ACC112 (cell line): ENCODE data around the gene TBC1D14.

Experiments used
- H2AFZ ChIP-seq: fragments of 200-600 bp; sonication (generic); one replicate; pipeline ENCODE4 v1.6.0; 2017; ENCODE audit warnings: antibody characterized with exemption, low read length; ENCODE audit not compliant: unreplicated experiment
- H3K27ac ChIP-seq: fragments of 200-600 bp; sonication (generic); 2 replicates; pipeline ENCODE4 v1.5.1; 2014; ENCODE audit warnings: low read depth, mild to moderate bottlenecking, antibody characterized with exemption, low read length, moderate library complexity
- H3K27me3 ChIP-seq: fragments of 200-600 bp; sonication (generic); 2 replicates; pipeline ENCODE4 v1.6.1; 2014; ENCODE audit warnings: mild to moderate bottlenecking, antibody characterized with exemption, low read length, moderate library complexity, mixed read lengths; ENCODE audit not compliant: insufficient read depth
- H3K36me3 ChIP-seq: fragments of 200-600 bp; sonication (generic); 2 replicates; pipeline ENCODE4 v1.6.1; 2016; ENCODE audit warnings: mild to moderate bottlenecking, antibody characterized with exemption, low read length, moderate library complexity, mixed read lengths; ENCODE audit not compliant: insufficient read depth
- H3K4me1 ChIP-seq: fragments of 200-600 bp; sonication (generic); one replicate; pipeline ENCODE4 v1.6.1; 2016; ENCODE audit warnings: low read length, mixed read lengths; ENCODE audit not compliant: insufficient read depth, unreplicated experiment, control insufficient read depth
- H3K4me3 ChIP-seq: fragments of 200-600 bp; sonication (generic); 2 replicates; pipeline ENCODE4 v1.5.1; 2014; ENCODE audit warnings: mild to moderate bottlenecking, low read depth, low read length
- H3K79me2 ChIP-seq: fragments of 200-600 bp; sonication (generic); one replicate; pipeline ENCODE4 v1.6.0; 2016; ENCODE audit warnings: low read length; ENCODE audit not compliant: control insufficient read depth, unreplicated experiment, insufficient read depth

The TBC1D14 gene

DNA sequence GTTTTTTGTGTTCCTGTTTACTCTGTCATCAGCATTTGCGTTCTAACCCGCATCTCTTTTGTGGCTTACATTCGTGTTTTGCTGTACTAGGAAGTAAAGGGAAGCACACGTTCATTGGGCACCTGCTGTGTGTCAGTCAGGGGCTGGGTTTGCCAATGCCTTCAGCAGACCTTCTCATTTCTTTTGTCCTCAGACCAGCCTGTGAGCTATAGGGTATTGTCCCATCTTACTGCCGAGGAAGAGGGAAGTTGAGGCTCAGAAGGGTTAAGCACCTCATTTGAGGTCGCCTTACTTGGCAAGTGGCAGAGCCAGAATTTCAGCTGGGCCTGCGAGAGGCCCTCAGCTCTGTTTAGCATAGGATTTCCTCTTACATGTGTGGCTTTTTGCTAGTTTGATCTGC lies 8.7 kb downstream of the TBC1D14 start:
- Histone ChIP-seq H3K4me3 (no peak overlapping the region), H3K4me1 (no peaks in the 10 kb centered on the region), H3K36me3 (no peaks in the 10 kb centered on the region), H3K79me2 (peaks cover 4% of the 10 kb centered on the region), H3K27ac (no peak overlapping the region), H2AFZ (no peak overlapping the region), H3K27me3 (no peaks in the 10 kb centered on the region)

DNA sequence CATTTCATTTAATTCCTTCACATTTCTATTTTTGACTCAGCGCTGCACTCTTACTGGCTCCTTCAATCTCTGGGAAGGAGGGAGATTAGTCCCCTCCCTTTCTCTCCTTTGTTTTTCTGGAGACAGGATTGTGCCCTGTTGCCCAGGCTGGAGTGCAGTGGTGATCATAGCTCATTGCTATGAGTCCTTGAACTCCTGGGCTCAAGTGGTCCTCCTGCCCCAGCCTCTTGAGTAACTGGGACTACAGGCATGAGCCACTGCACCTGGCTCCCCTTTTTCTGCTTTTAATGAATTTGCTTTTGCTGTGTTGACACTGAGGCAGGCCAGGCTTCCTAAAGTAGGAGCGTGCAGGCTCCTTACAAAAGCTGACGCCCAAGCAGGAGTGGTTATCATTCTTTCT lies 10.5 kb downstream of the TBC1D14 start:
- no peak overlapping the region for H3K4me3 ChIP-seq
- no peaks in the 10 kb centered on the region for H3K4me1 ChIP-seq
- H3K27ac ChIP-seq: no peak overlapping the region
- H3K79me2 ChIP-seq: peaks cover 4% of the 10 kb centered on the region
- no peak overlapping the region for H2AFZ ChIP-seq
- H3K27me3 ChIP-seq: no peaks in the 10 kb centered on the region
- H3K36me3 ChIP-seq: 0 out of 2 replicates have a peak, but pooled peaks cover 6% of the 10 kb centered on the region

DNA sequence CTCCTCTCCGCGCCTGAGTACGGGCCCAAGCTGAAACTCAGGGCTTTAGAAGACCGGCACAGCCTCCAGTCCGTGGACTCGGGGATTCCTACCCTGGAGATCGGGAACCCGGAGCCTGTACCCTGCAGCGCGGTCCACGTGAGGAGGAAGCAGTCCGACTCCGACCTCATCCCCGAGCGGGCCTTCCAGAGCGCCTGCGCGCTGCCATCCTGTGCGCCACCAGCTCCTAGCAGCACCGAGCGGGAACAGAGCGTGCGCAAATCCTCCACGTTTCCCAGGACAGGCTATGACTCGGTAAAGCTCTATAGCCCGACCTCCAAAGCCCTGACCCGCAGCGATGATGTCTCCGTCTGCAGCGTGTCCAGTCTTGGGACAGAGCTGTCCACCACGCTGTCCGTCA lies 13.9 kb downstream of the TBC1D14 start:
- Histone ChIP-seq H3K79me2 (peaks cover 2% of the 10 kb centered on the region), H3K4me1 (no peaks in the 10 kb centered on the region), H3K27ac (no peak overlapping the region), H2AFZ (no peak overlapping the region), H3K36me3 (0 out of 2 replicates have a peak, but pooled peaks cover 6% of the 10 kb centered on the region), H3K27me3 (no peaks in the 10 kb centered on the region), H3K4me3 (no peak overlapping the region)

DNA sequence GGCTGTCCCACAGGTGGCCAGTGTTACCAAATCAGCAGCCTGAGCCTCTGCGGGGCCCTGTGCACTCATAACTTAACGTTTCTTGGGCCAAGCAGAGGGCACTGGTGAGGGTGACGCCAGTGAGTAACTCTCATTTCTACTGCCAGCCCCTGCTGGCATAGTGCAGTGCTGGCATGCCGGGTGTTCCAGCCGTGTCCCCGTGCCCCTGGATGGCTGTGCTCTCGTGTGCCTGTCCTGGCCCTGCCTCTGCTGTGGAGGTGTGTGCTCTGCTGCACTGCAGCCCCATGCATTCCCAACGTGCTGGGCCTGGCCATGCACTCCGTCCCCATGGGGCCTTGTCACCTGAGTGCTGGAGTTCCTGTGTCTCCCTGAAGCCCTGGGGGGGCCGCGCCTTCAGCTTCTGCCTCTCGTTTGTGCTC lies 14.7 kb downstream of the TBC1D14 start:
- peaks cover 2% of the 10 kb centered on the region for H3K79me2 ChIP-seq
- no peaks in the 10 kb centered on the region for H3K27me3 ChIP-seq
- 0 out of 2 replicates have a peak, but pooled peaks cover 6% of the 10 kb centered on the region for H3K36me3 ChIP-seq
- no peak overlapping the region for H3K4me3 ChIP-seq
- H3K27ac ChIP-seq: no peak overlapping the region
- H2AFZ ChIP-seq: no peak overlapping the region
- H3K4me1 ChIP-seq: no peaks in the 10 kb centered on the region

DNA sequence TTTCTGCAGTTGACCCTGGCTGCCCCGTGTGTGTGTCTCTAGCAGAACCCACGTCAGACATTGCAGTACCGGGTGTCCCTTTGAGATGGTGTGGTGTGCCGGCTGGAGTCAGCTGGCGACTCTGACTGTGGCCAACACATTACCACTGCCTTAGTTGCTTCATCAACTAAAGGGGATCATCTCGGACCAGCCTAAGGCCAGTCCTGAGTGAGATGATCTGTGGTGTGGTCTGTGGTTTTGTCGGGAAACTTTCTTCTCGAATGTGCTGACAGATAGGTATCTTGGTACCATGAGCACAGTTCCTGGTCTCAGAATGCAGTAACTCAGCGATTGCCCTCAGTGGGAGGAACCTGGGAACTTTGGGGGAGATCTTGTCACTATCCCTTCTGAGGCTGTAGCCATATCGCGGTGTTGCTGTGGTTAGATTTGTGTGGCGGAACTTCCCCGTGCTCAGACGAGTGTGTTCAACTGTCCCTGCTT lies 15.8 kb downstream of the TBC1D14 start:
- Histone ChIP-seq H3K79me2 (peaks cover 2% of the 10 kb centered on the region), H3K4me3 (no peak overlapping the region), H3K36me3 (0 out of 2 replicates have a peak, but pooled peaks cover 6% of the 10 kb centered on the region)

DNA sequence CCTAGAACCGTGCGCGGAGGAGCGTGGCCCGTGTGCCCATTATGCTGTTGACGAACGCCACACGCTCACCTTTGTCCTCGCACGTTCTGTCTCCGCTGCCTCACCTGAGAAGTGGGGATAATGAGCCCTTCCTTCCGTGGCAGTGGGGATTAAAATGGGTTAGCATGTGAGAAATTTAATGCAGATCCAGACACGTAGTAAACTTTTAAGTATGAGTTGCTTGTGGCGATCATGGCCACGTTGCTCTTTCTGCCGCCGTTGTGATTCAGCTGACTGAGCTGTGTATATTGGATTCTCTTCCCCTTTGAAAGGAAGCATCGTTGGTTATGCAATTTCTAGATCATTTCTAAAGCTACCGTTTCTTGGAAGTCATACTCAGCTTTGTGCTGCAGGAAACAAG lies 16.5 kb downstream of the TBC1D14 start:
- Histone ChIP-seq H3K4me3 (no peak overlapping the region), H3K4me1 (no peaks in the 10 kb centered on the region), H3K79me2 (peaks cover 2% of the 10 kb centered on the region), H3K27ac (no peak overlapping the region), H2AFZ (no peak overlapping the region), H3K27me3 (no peaks in the 10 kb centered on the region), H3K36me3 (0 out of 2 replicates have a peak, but pooled peaks cover 6% of the 10 kb centered on the region)

More for the DNA sequence above, 15.8 kb downstream of the TBC1D14 start:
- H3K27ac ChIP-seq: no peak overlapping the region
- H3K4me1 ChIP-seq: no peaks in the 10 kb centered on the region
- H2AFZ ChIP-seq: no peak overlapping the region
- H3K27me3 ChIP-seq: no peaks in the 10 kb centered on the region

DNA sequence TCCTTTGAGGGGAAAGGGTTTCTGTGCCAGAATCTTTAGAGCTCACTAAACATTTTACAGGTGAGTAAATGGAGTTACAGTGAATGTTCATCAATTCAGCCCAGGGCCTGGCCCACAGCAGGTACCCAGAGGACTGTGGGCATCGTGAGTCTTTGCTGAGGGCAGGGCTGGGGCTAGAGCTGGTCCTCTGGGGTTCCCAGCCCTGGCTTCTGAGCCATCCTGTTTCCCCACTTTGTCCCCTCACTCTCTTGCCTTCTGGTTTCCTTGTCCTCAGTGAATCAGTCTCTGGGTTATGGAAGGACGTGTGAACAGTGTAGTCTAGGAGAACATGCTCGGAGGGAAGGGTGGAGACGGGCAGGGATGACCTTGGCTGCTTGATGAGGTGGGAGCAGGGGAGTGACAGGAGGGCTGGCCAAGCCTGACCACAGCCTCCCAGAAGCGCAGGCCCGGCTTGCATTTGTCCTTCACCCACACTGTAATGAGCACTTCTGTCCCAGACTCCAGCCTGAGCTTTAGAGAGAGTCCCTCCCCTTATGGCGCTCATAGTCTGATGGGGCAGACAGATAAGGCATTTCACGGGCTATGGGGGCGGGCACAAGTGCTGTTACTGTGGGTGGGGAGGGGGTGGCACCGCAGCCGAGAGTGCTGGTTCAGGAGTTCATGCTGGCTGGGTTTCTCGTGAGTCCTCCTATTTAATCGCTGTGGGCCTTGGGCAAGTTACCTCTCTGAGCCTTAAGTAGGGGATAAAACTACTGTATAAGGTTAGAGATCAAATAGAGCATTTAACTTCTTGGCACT lies 17.3 kb downstream of the TBC1D14 start:
- Histone ChIP-seq H3K27ac (no peak overlapping the region), H2AFZ (no peak overlapping the region), H3K79me2 (peaks cover 2% of the 10 kb centered on the region), H3K27me3 (no peaks in the 10 kb centered on the region), H3K36me3 (0 out of 2 replicates have a peak, but pooled peaks cover 6% of the 10 kb centered on the region), H3K4me3 (no peak overlapping the region), H3K4me1 (no peaks in the 10 kb centered on the region)

DNA sequence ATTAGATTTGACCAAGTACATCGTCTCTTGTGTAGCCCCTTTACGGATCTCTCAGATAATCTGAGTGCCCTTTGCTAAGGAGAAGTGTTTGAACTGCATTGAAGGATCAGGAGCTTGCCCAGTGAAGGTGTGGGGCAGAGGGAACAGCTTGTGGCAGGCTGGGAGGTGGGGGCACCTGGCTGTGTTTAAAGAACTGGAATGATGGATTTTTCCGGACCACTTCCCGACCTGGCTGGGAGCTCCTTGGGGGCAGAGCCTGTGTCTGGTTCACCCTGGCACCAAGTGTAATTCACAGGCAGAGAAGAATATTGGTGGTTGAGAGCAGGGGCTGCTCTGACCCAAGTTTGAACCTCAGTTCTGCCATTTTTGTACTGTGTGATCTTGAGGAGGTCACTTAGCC lies 18.5 kb downstream of the TBC1D14 start:
- H3K79me2 ChIP-seq: peaks cover 2% of the 10 kb centered on the region
- 0 out of 2 replicates have a peak, but pooled peaks cover 6% of the 10 kb centered on the region for H3K36me3 ChIP-seq
- H3K4me1 ChIP-seq: no peaks in the 10 kb centered on the region
- H3K27ac ChIP-seq: no peak overlapping the region
- no peaks in the 10 kb centered on the region for H3K27me3 ChIP-seq
- no peak overlapping the region for H3K4me3 ChIP-seq
- H2AFZ ChIP-seq: no peak overlapping the region

DNA sequence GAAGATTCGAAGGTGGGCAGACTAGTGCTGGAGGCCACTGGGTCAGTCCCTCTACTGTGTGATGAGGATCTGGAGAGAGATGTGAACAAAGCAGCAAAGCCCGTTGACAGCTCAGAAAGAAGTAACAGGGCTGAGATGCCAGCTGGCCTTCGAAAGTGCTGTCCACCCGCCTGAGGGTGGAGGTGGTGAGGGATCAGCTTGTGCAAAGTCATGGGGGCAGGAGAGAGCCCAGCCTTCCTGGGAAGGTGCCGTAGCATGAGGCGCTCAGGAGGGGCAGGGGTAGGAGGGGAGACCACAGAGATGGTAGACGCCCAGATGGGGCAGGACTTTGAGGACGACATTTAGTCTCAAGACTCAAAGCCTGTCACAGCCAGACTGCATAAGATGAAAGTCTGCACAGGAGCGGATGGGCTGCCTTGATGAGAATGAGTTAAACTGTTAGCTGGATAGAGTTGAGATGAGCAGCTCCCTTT lies 19.7 kb downstream of the TBC1D14 start:
- no peak overlapping the region for H3K27ac ChIP-seq
- 0 out of 2 replicates have a peak, but pooled peaks cover 3% of the 10 kb centered on the region for H3K36me3 ChIP-seq
- H3K79me2 ChIP-seq: peaks cover 2% of the 10 kb centered on the region
- no peak overlapping the region for H3K4me3 ChIP-seq
- H3K27me3 ChIP-seq: no peaks in the 10 kb centered on the region
- H2AFZ ChIP-seq: no peak overlapping the region
- H3K4me1 ChIP-seq: no peaks in the 10 kb centered on the region

DNA sequence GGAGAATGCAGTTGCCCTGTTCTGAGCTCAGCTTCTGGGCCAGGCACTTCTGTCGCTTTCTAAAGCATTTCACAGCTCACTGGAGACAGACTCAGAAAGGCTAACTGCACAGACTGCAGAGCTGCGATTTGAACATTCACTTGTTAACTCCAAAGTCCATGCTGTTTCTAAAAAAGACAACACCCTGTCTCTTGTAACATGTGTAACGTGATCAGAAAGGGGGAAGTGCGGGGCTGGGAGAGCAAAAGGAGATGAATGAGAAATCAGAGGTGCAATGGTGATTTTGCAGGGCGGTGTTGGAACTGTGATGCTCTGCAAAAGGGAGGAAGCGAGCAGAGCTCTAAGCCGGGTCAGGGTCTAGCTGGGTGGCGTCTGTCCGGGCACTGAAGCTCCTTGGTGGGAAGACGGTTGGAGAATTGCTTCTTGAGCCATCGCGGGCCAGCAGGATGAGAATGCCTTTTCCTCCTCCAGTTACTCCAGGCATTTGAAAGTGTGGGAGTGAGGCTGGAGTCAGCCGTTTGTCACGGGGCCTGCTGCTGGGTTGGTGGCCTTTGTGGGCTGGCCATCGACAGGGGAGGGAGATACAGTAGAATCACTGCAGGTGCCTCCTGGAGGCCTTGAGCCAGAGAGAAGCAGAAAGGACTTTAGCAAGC lies 20.3 kb downstream of the TBC1D14 start:
- no peak overlapping the region for H2AFZ ChIP-seq
- no peaks in the 10 kb centered on the region for H3K4me1 ChIP-seq
- H3K27me3 ChIP-seq: no peaks in the 10 kb centered on the region
- no peak overlapping the region for H3K27ac ChIP-seq
- H3K4me3 ChIP-seq: no peak overlapping the region
- peaks cover 2% of the 10 kb centered on the region for H3K79me2 ChIP-seq
- no peaks in the 10 kb centered on the region for H3K36me3 ChIP-seq
